ENCODE results near the gene LDLRAD2. TPM values are rescaled to one million over a fixed set of nuclear protein-coding genes. Genes with fewer than 3 reads are reported as not detected.
"Not testable (repeated sequence)": the region's sequence is repeated elsewhere in the genome, so short reads cannot be mapped to it uniquely, and the experiment has no call there.

The LDLRAD2 gene
- total RNA-seq, 1 donor from 2014 or later = 0.17 TPM

- no peak for DNase-seq
These were observed 12.9 kb downstream of the LDLRAD2 start for GRCh38 chr1:21824926-21825325.

GRCh38 chr1:21825393-21825792 is 13.3 kb downstream of the LDLRAD2 start:
- DNase-seq = no peak

GRCh38 chr1:21826694-21827093 is 14.6 kb downstream of the LDLRAD2 start:
- not testable (repeated sequence) for DNase-seq

- DNase-seq = no peak
These were observed 15.1 kb downstream of the LDLRAD2 start for GRCh38 chr1:21827141-21827679.

- DNase-seq = no peak
These were observed 16.0 kb downstream of the LDLRAD2 start for GRCh38 chr1:21828075-21828474.

GRCh38 chr1:21828506-21829210 is 16.6 kb downstream of the LDLRAD2 start:
- no peak for DNase-seq

GRCh38 chr1:21829294-21829693 is 17.2 kb downstream of the LDLRAD2 start:
- DNase-seq = no peak

GRCh38 chr1:21830792-21831453 is 18.9 kb downstream of the LDLRAD2 start:
- DNase-seq = no peak

GRCh38 chr1:21831454-21831970 is 19.4 kb downstream of the LDLRAD2 start:
- DNase-seq = no peak

GRCh38 chr1:21833392-21833976 is 21.4 kb downstream of the LDLRAD2 start:
- no peak for DNase-seq

GRCh38 chr1:21834094-21834493 is 22.0 kb downstream of the LDLRAD2 start:
- no peak for DNase-seq

GRCh38 chr1:21834666-21835065 is 22.6 kb downstream of the LDLRAD2 start:
- no peak for DNase-seq

- DNase-seq = no peak
These were observed 23.9 kb downstream of the LDLRAD2 start for GRCh38 chr1:21836010-21836409.

GRCh38 chr1:21836729-21837128 is 24.7 kb downstream of the LDLRAD2 start:
- DNase-seq = no peak

GRCh38 chr1:21837476-21837875 is 25.4 kb downstream of the LDLRAD2 start:
- no peak for DNase-seq

GRCh38 chr1:21838359-21839157 is 26.5 kb downstream of the LDLRAD2 start:
- DNase-seq = no peak

GRCh38 chr1:21839337-21840037 is 27.4 kb downstream of the LDLRAD2 start:
- no peak for DNase-seq

GRCh38 chr1:21840981-21841380 is 28.9 kb downstream of the LDLRAD2 start:
- no peak for DNase-seq

GRCh38 chr1:21841852-21842466 is 29.9 kb downstream of the LDLRAD2 start:
- DNase-seq = no peak

GRCh38 chr1:21842606-21843162 is 30.6 kb downstream of the LDLRAD2 start:
- no peak for DNase-seq

GRCh38 chr1:21843208-21843607 is 31.1 kb downstream of the LDLRAD2 start:
- DNase-seq = no peak
